Trophoblast cell (in vitro differentiated cells and primary cell): ENCODE results near the gene LY6G6D.

Source experiments
- DNase-seq, 2 donors: peaks; one replicate each; pipeline ENCODE4 v3.0.0-alpha.2; 2016
- H2AFZ ChIP-seq: 2 replicates; pipeline ENCODE4 v1.6.1; 2013; ENCODE audit warnings: low read length, moderate library complexity, mild to moderate bottlenecking; ENCODE audit not compliant: insufficient read depth, poor library complexity
- H2AK5ac ChIP-seq: 2 replicates; pipeline ENCODE4 v1.6.1; 2013; ENCODE audit warnings: mild to moderate bottlenecking, low read length
- H2BK120ac ChIP-seq: 2 replicates; pipeline ENCODE4 v1.6.1; 2013; ENCODE audit warnings: low read length, mild to moderate bottlenecking, moderate library complexity; ENCODE audit not compliant: insufficient read depth, poor library complexity
- H2BK12ac ChIP-seq: 2 replicates; pipeline ENCODE4 v1.6.1; 2013; ENCODE audit warnings: mild to moderate bottlenecking, low read length, moderate library complexity
- H2BK5ac ChIP-seq: 2 replicates; pipeline ENCODE4 v1.6.1; 2013; ENCODE audit warnings: low read length, low read depth, moderate library complexity, mild to moderate bottlenecking; ENCODE audit not compliant: poor library complexity
- H3K14ac ChIP-seq: 2 replicates; pipeline ENCODE4 v1.6.1; 2013; ENCODE audit warnings: mild to moderate bottlenecking, low read length
- H3K18ac ChIP-seq: 2 replicates; pipeline ENCODE4 v1.6.1; 2013; ENCODE audit warnings: mild to moderate bottlenecking, low read length
- H3K23ac ChIP-seq: 2 replicates; pipeline ENCODE4 v1.6.1; 2013; ENCODE audit warnings: low read length
- H3K27ac ChIP-seq: 2 replicates; pipeline ENCODE4 v1.5.1; 2013; ENCODE audit warnings: low read depth, mild to moderate bottlenecking, inconsistent platforms, low read length, moderate library complexity
- H3K27me3 ChIP-seq: 2 replicates; pipeline ENCODE4 v1.6.1; 2013; ENCODE audit warnings: inconsistent platforms, mild to moderate bottlenecking, low read length, moderate library complexity; ENCODE audit not compliant: insufficient read depth
- H3K36me3 ChIP-seq, 2 experiments: 1 replicate in 1 of 2; 2 replicates in 1 of 2; pipeline ENCODE4 v1.6.1; 2013; ENCODE audit warnings: low read length in 2 of 2, mild to moderate bottlenecking in 2 of 2, moderate library complexity in 1 of 2; ENCODE audit not compliant: insufficient read depth in 2 of 2, control insufficient read depth in 1 of 2
- H3K4ac ChIP-seq: 2 replicates; pipeline ENCODE4 v1.6.1; 2013; ENCODE audit warnings: low read depth, mild to moderate bottlenecking, low read length, moderate library complexity
- H3K4me1 ChIP-seq, 2 experiments: 1 replicate in 1 of 2; 2 replicates in 1 of 2; pipeline ENCODE4 v1.6.1; 2013; ENCODE audit warnings: low read length in 2 of 2, mild to moderate bottlenecking in 2 of 2, moderate library complexity in 1 of 2; ENCODE audit not compliant: insufficient read depth in 2 of 2, control insufficient read depth in 1 of 2
- H3K4me2 ChIP-seq: 2 replicates; pipeline ENCODE4 v1.6.1; 2013; ENCODE audit warnings: inconsistent platforms, mild to moderate bottlenecking, low read length, moderate library complexity
- H3K4me3 ChIP-seq: 2 replicates; pipeline ENCODE4 v1.5.1; 2013; ENCODE audit warnings: mild to moderate bottlenecking, low read depth, low read length, inconsistent platforms
- H3K79me1 ChIP-seq: one replicate; pipeline ENCODE4 v1.6.1; 2013; ENCODE audit warnings: low read length
- H3K79me2 ChIP-seq: 2 replicates; pipeline ENCODE4 v1.6.1; 2013; ENCODE audit warnings: low read length, mild to moderate bottlenecking; ENCODE audit not compliant: control insufficient read depth, insufficient read depth, poor library complexity
- H3K9ac ChIP-seq: 2 replicates; pipeline ENCODE4 v1.6.1; 2013; ENCODE audit warnings: mild to moderate bottlenecking, low read length
- H3K9me3 ChIP-seq: 2 replicates; pipeline ENCODE4 v1.6.1; 2013; ENCODE audit warnings: low read depth, mild to moderate bottlenecking, control low read depth, inconsistent platforms, low read length; ENCODE audit not compliant: insufficient read depth
- H4K12ac ChIP-seq: 2 replicates; pipeline ENCODE4 v1.6.1; 2013; ENCODE audit warnings: low read depth, mild to moderate bottlenecking, low read length, moderate library complexity
- H4K8ac ChIP-seq: 2 replicates; pipeline ENCODE4 v1.6.1; 2013; ENCODE audit warnings: low read depth, mild to moderate bottlenecking, low read length, moderate library complexity
- H4K91ac ChIP-seq: one replicate; pipeline ENCODE4 v1.6.1; 2013; ENCODE audit warnings: low read depth, mild to moderate bottlenecking, low read length, moderate library complexity
- WGBS: extraction: QIAGEN DNeasy Blood & Tissue Kit; methylation state at CpG from one replicate; pipeline ENCODE4 v1.1.7; 2013; ENCODE audit warnings: missing lambda C conversion rate; ENCODE audit not compliant: insufficient read length, insufficient coverage; ENCODE audit errors: extremely low coverage; 5-methylcytosine and 5-hydroxymethylcytosine counted together

LY6G6D gene

GRCh38 chr6:31669676-31670075, 45.5 kb upstream of the LY6G6D start, which contains the start of gene LY6G5B:
LY6G5B (plus strand) TSS chr6:31669976; CDS start chr6:31670951, 975 bp downstream.
- Histone ChIP-seq H3K4me1 (peaks cover 2 to 5% of the 10 kb centered on the region in 2 experiments), H3K14ac (no peak within 1 kb of the TSS), H3K23ac (no peak within 1 kb of the TSS), H3K27me3 (no peaks in the 10 kb centered on the region), H4K91ac (no peak within 1 kb of the TSS), H3K27ac (no peak within 1 kb of the TSS), H3K4me3 (no peak within 1 kb of the TSS), H3K4ac (no peak within 1 kb of the TSS), H2BK120ac (no peak within 1 kb of the TSS), H3K79me2 (peaks cover 11% of the 10 kb centered on the region), H3K9me3 (no peaks in the 10 kb centered on the region), H4K8ac (no peak within 1 kb of the TSS), H3K36me3 (peaks cover 53 to 62% of the 10 kb centered on the region in 2 experiments), H2BK5ac (no peak within 1 kb of the TSS), H3K4me2 (no peak within 1 kb of the TSS), H3K18ac (no peak within 1 kb of the TSS), H2AK5ac (no peak within 1 kb of the TSS), H4K12ac (no peak within 1 kb of the TSS), H3K79me1 (peaks cover 12% of the 10 kb centered on the region), H2AFZ (no peak within 1 kb of the TSS), H3K9ac (peak within 1 kb of the TSS; percentile 28), H2BK12ac (no peak within 1 kb of the TSS)
- DNase-seq, result no peak
- WGBS, result 100% methylated on average over 2 of the region's 8 CpGs

- no peak overlapping the region for H4K8ac ChIP-seq
- no peak overlapping the region for H4K12ac ChIP-seq
- no peak overlapping the region for H3K9ac ChIP-seq
- H3K4me3 ChIP-seq, result no peak overlapping the region
- no CpG with 5 or more reads among the region's 4 CpGs for WGBS
- no peak overlapping the region for H2AK5ac ChIP-seq
- H3K14ac ChIP-seq, result no peak overlapping the region
- peaks cover 3% of the 10 kb centered on the region for H3K79me1 ChIP-seq
- no peak overlapping the region for H2BK12ac ChIP-seq
- H3K9me3 ChIP-seq, result no peaks in the 10 kb centered on the region
- H3K79me2 ChIP-seq, result peaks cover 2% of the 10 kb centered on the region
- no peak overlapping the region for H4K91ac ChIP-seq
- H3K36me3 ChIP-seq, result peaks cover 18 to 20% of the 10 kb centered on the region in 2 experiments
- H3K23ac ChIP-seq, result no peak overlapping the region
- H3K27me3 ChIP-seq, result no peaks in the 10 kb centered on the region
- H2BK5ac ChIP-seq, result no peak overlapping the region
- no peak overlapping the region for H2BK120ac ChIP-seq
- no peak overlapping the region for H2AFZ ChIP-seq
- no peak overlapping the region for H3K18ac ChIP-seq
- no peak overlapping the region for H3K27ac ChIP-seq
- DNase-seq, result no peak
- peaks cover 3% of the 10 kb centered on the region in 2 experiments for H3K4me1 ChIP-seq
- no peak overlapping the region for H3K4me2 ChIP-seq
- no peak overlapping the region for H3K4ac ChIP-seq
These were observed 38.7 kb upstream of the LY6G6D start for GRCh38 chr6:31676322-31676903.

GRCh38 chr6:31676904-31677303, 38.2 kb upstream of the LY6G6D start:
- Histone ChIP-seq H2AK5ac (no peak overlapping the region), H3K27ac (no peak overlapping the region), H3K79me2 (peaks cover 2% of the 10 kb centered on the region), H3K18ac (no peak overlapping the region), H4K8ac (no peak overlapping the region), H3K4ac (no peak overlapping the region), H3K9me3 (no peaks in the 10 kb centered on the region), H3K79me1 (peaks cover 3% of the 10 kb centered on the region), H3K36me3 (peaks cover 13 to 15% of the 10 kb centered on the region in 2 experiments), H3K4me3 (no peak overlapping the region), H4K91ac (no peak overlapping the region), H2AFZ (no peak overlapping the region), H3K14ac (no peak overlapping the region), H4K12ac (no peak overlapping the region), H2BK120ac (no peak overlapping the region), H3K4me1 (peaks cover 3 to 6% of the 10 kb centered on the region in 2 experiments), H3K9ac (no peak overlapping the region), H2BK5ac (no peak overlapping the region), H3K23ac (no peak overlapping the region), H3K4me2 (no peak overlapping the region), H3K27me3 (no peaks in the 10 kb centered on the region), H2BK12ac (no peak overlapping the region)
- WGBS, result no CpG with 5 or more reads among the region's 6 CpGs
- DNase-seq, result no peak

GRCh38 chr6:31677955-31678354, 37.2 kb upstream of the LY6G6D start:
- H3K27me3 ChIP-seq, result no peaks in the 10 kb centered on the region
- H3K27ac ChIP-seq, result no peak overlapping the region
- H3K9ac ChIP-seq, result no peak overlapping the region
- H3K4me3 ChIP-seq, result no peak overlapping the region
- H3K4me1 ChIP-seq, result peaks cover 3 to 6% of the 10 kb centered on the region in 2 experiments
- no peak overlapping the region for H3K23ac ChIP-seq
- H2AK5ac ChIP-seq, result no peak overlapping the region
- H3K4me2 ChIP-seq, result no peak overlapping the region
- H3K4ac ChIP-seq, result no peak overlapping the region
- H4K91ac ChIP-seq, result no peak overlapping the region
- no CpG with 5 or more reads among the region's 8 CpGs for WGBS
- peaks cover 2% of the 10 kb centered on the region for H3K79me2 ChIP-seq
- no peak for DNase-seq
- no peak overlapping the region for H3K18ac ChIP-seq
- H4K8ac ChIP-seq, result no peak overlapping the region
- H3K79me1 ChIP-seq, result peaks cover 3% of the 10 kb centered on the region
- no peak overlapping the region for H2BK120ac ChIP-seq
- no peak overlapping the region for H2BK5ac ChIP-seq
- H3K36me3 ChIP-seq, result peaks cover 5 to 8% of the 10 kb centered on the region in 2 experiments
- no peak overlapping the region for H4K12ac ChIP-seq
- no peak overlapping the region for H2BK12ac ChIP-seq
- H3K14ac ChIP-seq, result no peak overlapping the region
- no peak overlapping the region for H2AFZ ChIP-seq
- no peaks in the 10 kb centered on the region for H3K9me3 ChIP-seq
